Measurements from ENCODE around the gene IGF2R. TPM values are rescaled to one million over a fixed set of nuclear protein-coding genes. Genes with fewer than 3 reads are reported as not detected.
"Not testable (repeated sequence)": the region's sequence is repeated elsewhere in the genome, so short reads cannot be mapped to it uniquely, and the experiment has no call there.

The IGF2R gene
- total and polyA plus RNA-seq, 8 donors = 56.5 to 153 (median 60.4) TPM

GRCh38 chr6:160106701-160107100, 137.8 kb downstream of the IGF2R start:
- intact Hi-C loops (cut with DNase I) = no loop called here
- ATAC-seq (no peak), DNase-seq (no peak)
- Histone ChIP-seq H3K4me3 (no peak overlapping the region), H3K4me1 (no peaks in the 10 kb centered on the region), H3K27ac (no peak overlapping the region), H3K36me3 (peaks cover 0 to 83% of the 10 kb centered on the region in 2 donors), H3K9me3 (no peaks in the 10 kb centered on the region), H3K27me3 (no peaks in the 10 kb centered on the region)
- no peak for TF ChIP-seq CTCF (IDR thresholded peaks at IDR 0.05)

GRCh38 chr6:160108077-160108476, 139.2 kb downstream of the IGF2R start:
- no peak for ATAC-seq
- intact Hi-C loops (cut with DNase I) = no loop called here
- Histone ChIP-seq H3K27ac (no peak overlapping the region), H3K27me3 (no peaks in the 10 kb centered on the region), H3K36me3 (peaks cover 0 to 70% of the 10 kb centered on the region in 2 donors), H3K4me1 (no peaks in the 10 kb centered on the region), H3K4me3 (no peak overlapping the region), H3K9me3 (no peaks in the 10 kb centered on the region)
- DNase-seq = no peak
- TF ChIP-seq CTCF (IDR thresholded peaks at IDR 0.05) = no peak

- Histone ChIP-seq H3K9me3 (no peaks in the 10 kb centered on the region), H3K4me1 (no peaks in the 10 kb centered on the region), H3K27me3 (no peaks in the 10 kb centered on the region), H3K36me3 (peaks cover 0 to 52% of the 10 kb centered on the region in 2 donors), H3K27ac (no peak overlapping the region), H3K4me3 (no peak overlapping the region)
- ATAC-seq (no peak), DNase-seq (no peak)
- no peak for TF ChIP-seq CTCF (IDR thresholded peaks at IDR 0.05)
- intact Hi-C loops (cut with DNase I) = no loop called here
Observed at GRCh38 chr6:160110586-160111123, 141.8 kb downstream of the IGF2R start.

- H3K4me1 ChIP-seq = no peaks in the 10 kb centered on the region
- H3K36me3 ChIP-seq = peaks cover 0 to 48% of the 10 kb centered on the region in 2 donors
- ATAC-seq (no peak), DNase-seq (no peak)
- no peak for TF ChIP-seq CTCF (IDR thresholded peaks at IDR 0.05)
- H3K4me3 ChIP-seq = no peak overlapping the region
- no peaks in the 10 kb centered on the region for H3K27me3 ChIP-seq
- intact Hi-C loops (cut with DNase I) = no loop called here
- no peak overlapping the region for H3K27ac ChIP-seq
- H3K9me3 ChIP-seq = no peaks in the 10 kb centered on the region
Observed at GRCh38 chr6:160111806-160112205, 142.9 kb downstream of the IGF2R start.

- Histone ChIP-seq H3K4me1 (no peaks in the 10 kb centered on the region), H3K4me3 (no peak overlapping the region), H3K27ac (no peak overlapping the region), H3K9me3 (peaks cover 0 to 6% of the 10 kb centered on the region in 2 donors), H3K36me3 (peaks cover 0 to 46% of the 10 kb centered on the region in 2 donors), H3K27me3 (no peaks in the 10 kb centered on the region)
- no peak for TF ChIP-seq CTCF (IDR thresholded peaks at IDR 0.05)
- intact Hi-C loops (cut with DNase I) = no loop called here
- ATAC-seq (no peak), DNase-seq (no peak)
Observed at GRCh38 chr6:160112628-160113299, 143.9 kb downstream of the IGF2R start.

GRCh38 chr6:160114536-160114935, 145.7 kb downstream of the IGF2R start:
- intact Hi-C loops (cut with DNase I); DNase-seq; H3K4me1 ChIP-seq; H3K27ac ChIP-seq; ATAC-seq; H3K9me3 ChIP-seq; H3K27me3 ChIP-seq; H3K4me3 ChIP-seq: not testable (repeated sequence)
- peaks cover 0 to 36% of the 10 kb centered on the region in 2 donors for H3K36me3 ChIP-seq
